Activated T-helper 17 cell treated with anti-CD3 and anti-CD28 coated beads, Interleukin-2, amount 50 U/mL, for 72 hours (primary cell): Measurements from ENCODE around the gene SMARCC1. TPM values are rescaled to one million over a fixed set of nuclear protein-coding genes. Genes with fewer than 3 reads are reported as not detected.
A peak's percentile ranks its signal among the peaks of the same experiment; 100 is the strongest.
"Not testable (repeated sequence)": the region's sequence is repeated elsewhere in the genome, so short reads cannot be mapped to it uniquely, and the experiment has no call there.

Source experiments
- ATAC-seq: fragments of 150-1000 bp; cut with Tn5 transposase; replicated peaks from 2 replicates; pipeline ENCODE4 v1.10.0; 2021; ENCODE audit warnings: mild to moderate bottlenecking, moderate library complexity
- H3K27ac Mint-ChIP-seq: one replicate; pipeline ENCODE4 v1.8.0; 2022; ENCODE audit warnings: mixed read lengths
- H3K27me3 Mint-ChIP-seq: one replicate; pipeline ENCODE4 v1.8.0; 2022; ENCODE audit warnings: mixed read lengths
- H3K36me3 Mint-ChIP-seq: one replicate; pipeline ENCODE4 v1.8.0; 2022; ENCODE audit warnings: low read depth, mild to moderate bottlenecking, mixed read lengths
- H3K4me1 Mint-ChIP-seq: one replicate; pipeline ENCODE4 v1.8.0; 2022; ENCODE audit warnings: mixed read lengths
- H3K4me3 Mint-ChIP-seq: one replicate; pipeline ENCODE4 v1.8.0; 2022; ENCODE audit warnings: mild to moderate bottlenecking, mixed read lengths
- H3K9me3 Mint-ChIP-seq: one replicate; pipeline ENCODE4 v1.8.0; 2022; ENCODE audit warnings: mixed read lengths
- total RNA-seq, 2 donors: library from RNA; stranded (reverse); gene quantifications; one replicate each; pipeline ENCODE4 v1.2.3, GENCODE V29; 2022

SMARCC1 gene
- total RNA-seq, 2 donors from 2014 or later = 114 to 134 TPM

DNA sequence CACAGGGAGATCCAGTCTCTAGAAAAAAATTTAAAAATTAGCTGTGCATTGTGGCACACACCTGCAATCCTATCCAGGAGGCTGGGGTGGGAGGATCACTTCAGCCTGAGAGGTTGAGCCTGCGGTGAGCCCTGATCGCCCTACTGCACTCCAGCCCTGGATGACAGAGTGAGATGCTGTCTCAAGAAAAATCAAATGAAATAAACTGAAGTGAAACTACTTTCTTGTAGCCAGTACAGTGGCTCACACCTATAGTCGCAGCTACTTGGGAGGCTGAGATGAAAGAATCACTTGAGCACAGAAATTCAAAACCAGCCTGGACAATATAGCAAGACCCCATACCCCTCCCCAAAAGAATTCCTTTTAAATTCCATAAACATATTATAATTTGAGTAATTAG is 35.4 kb downstream of the SMARCC1 start:
- H3K27ac Mint-ChIP-seq = no peak overlapping the region
- no peak overlapping the region for H3K4me3 Mint-ChIP-seq
- H3K27me3 Mint-ChIP-seq = no peaks in the 10 kb centered on the region
- H3K4me1 Mint-ChIP-seq = peaks cover 9% of the 10 kb centered on the region
- H3K36me3 Mint-ChIP-seq = peaks cover 71% of the 10 kb centered on the region
- no peaks in the 10 kb centered on the region for H3K9me3 Mint-ChIP-seq
- ATAC-seq = no peak

DNA sequence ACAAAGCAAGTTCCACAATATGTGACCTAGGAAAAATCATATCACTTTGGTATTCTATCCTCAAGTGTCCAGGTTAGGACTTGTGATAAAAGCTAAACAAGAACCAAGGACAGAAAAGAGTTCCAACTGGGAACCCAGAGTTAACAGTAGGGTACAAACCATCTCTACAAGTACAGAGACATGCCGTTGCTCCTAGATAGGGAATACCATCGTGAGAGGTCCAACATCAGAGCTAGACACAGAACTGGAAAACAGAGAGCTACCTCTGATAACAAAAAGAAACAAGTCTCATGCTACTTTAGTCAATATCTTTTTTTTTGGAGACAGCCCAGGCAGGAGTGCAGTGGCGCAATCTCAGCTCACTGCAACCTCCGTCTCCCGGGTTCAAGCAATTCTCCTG is 37.8 kb downstream of the SMARCC1 start:
- ATAC-seq = no peak
- peaks cover 62% of the 10 kb centered on the region for H3K36me3 Mint-ChIP-seq
- no peak overlapping the region for H3K27ac Mint-ChIP-seq
- peaks cover 8% of the 10 kb centered on the region for H3K4me1 Mint-ChIP-seq
- no peaks in the 10 kb centered on the region for H3K27me3 Mint-ChIP-seq
- no peaks in the 10 kb centered on the region for H3K9me3 Mint-ChIP-seq
- no peak overlapping the region for H3K4me3 Mint-ChIP-seq

DNA sequence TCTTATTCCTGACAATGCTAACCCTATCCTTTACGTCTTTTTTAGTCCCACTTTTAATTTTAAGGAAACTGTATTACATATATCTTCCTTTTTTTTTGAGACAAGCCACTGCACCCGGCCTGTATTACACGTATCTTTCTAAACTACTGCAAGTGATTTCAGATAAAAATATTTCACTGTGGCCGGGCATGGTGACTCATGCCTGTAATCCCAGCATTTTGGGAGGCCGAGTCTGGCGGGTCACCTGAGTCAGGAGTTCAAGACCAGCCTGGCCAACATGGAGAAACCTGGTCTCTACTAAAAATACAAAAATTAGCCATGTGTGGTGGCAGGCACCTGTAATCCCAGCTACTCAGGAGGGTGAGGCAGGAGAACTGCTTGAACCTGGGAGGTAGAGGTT is 38.3 kb downstream of the SMARCC1 start:
- ATAC-seq, H3K9me3 Mint-ChIP-seq, H3K4me1 Mint-ChIP-seq, H3K27ac Mint-ChIP-seq, H3K27me3 Mint-ChIP-seq, H3K4me3 Mint-ChIP-seq: not testable (repeated sequence)
- peaks cover 62% of the 10 kb centered on the region for H3K36me3 Mint-ChIP-seq

DNA sequence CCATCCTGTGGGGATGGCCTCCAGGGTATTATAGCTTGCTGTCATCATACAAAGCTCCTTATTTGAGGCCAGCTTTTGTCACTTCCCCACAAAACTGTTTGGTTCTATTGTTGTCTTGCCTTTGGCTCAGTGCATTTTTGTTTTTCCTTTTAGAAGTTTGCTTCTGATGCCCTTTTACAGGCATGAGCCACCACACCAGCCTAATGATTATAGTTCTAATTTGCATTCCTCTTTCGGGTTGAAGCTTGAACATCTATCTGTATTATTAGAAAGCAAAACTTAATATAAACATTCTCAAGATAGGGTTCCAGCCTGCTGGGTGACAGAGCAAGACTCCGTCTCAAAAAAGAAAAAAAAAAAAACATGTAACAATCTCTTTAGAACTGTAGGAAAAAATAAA is 39.8 kb downstream of the SMARCC1 start:
- Mint-ChIP-seq H3K36me3 (peaks cover 76% of the 10 kb centered on the region), H3K4me1 (peaks cover 8% of the 10 kb centered on the region), H3K4me3 (no peak overlapping the region), H3K27ac (no peak overlapping the region), H3K9me3 (no peaks in the 10 kb centered on the region), H3K27me3 (no peaks in the 10 kb centered on the region)
- ATAC-seq = no peak

DNA sequence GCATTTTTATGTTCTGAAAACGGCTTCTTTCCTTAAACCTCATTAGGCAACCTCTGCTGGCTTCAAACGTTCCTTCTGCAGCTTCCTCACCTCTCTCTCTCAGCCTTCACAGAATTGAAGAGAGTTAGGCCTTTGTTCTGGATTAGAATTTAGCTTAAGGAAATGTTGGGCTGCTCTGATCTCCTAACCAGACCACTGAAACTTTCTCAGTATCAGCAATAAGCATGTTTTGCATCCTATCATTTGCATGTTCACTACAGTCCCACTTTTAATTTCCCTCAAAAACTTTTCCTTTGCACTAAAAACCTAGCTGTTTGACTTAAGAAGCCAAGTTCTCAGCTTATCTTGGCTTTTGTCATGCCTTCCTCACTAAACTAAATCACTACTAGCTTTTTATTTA is 49.5 kb downstream of the SMARCC1 start:
- Mint-ChIP-seq H3K36me3 (peaks cover 99% of the 10 kb centered on the region), H3K4me1 (peaks cover 12% of the 10 kb centered on the region), H3K9me3 (no peaks in the 10 kb centered on the region), H3K27ac (peak overlapping the region; percentile 3), H3K27me3 (no peaks in the 10 kb centered on the region), H3K4me3 (no peak overlapping the region)
- no peak for ATAC-seq

DNA sequence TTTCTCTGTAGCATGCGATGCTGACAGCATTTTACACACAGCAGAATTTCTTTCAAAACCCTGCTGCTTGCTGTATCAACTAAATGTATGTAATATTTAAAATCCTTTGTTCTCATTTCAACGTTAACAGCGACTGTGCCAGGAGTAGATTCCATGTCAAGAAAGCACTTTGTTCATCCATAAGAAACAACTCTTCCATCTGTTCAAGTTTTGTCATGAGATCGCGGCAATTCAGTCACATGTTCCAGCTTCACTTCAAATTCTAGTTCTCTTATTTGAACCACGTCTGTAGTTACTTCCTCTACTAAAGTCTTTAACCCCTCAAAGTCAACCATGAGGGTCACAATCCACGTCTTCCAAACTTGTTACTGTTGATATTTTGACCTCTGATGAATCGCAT is 50.6 kb downstream of the SMARCC1 start:
- Mint-ChIP-seq H3K36me3 (peaks cover 98% of the 10 kb centered on the region), H3K27me3 (no peaks in the 10 kb centered on the region), H3K4me3 (no peak overlapping the region), H3K4me1 (peaks cover 12% of the 10 kb centered on the region), H3K27ac (no peak overlapping the region), H3K9me3 (no peaks in the 10 kb centered on the region)
- no peak for ATAC-seq

DNA sequence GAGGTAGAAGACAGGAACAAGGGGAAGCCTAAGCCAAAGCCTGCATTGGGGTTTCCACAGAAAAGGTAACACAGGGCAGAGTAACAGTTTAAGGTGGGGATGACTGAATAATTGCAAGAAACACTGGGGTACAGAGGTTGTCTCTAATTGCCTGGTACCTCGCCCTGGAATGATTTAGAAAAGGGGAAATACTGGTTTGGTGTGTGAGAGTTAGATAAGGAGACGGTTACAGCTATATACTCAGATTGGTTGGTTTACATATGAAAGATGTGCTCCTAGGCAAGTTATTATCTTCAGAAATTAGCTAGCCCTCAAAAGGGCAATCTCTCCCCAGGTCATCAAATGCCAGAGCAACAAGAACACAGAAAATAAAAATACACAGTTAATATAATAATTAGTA is 58.8 kb downstream of the SMARCC1 start:
- Mint-ChIP-seq H3K4me3 (no peak overlapping the region), H3K27me3 (no peaks in the 10 kb centered on the region), H3K4me1 (peaks cover 6% of the 10 kb centered on the region), H3K36me3 (peaks cover 84% of the 10 kb centered on the region), H3K9me3 (no peaks in the 10 kb centered on the region), H3K27ac (no peak overlapping the region)
- no peak for ATAC-seq

DNA sequence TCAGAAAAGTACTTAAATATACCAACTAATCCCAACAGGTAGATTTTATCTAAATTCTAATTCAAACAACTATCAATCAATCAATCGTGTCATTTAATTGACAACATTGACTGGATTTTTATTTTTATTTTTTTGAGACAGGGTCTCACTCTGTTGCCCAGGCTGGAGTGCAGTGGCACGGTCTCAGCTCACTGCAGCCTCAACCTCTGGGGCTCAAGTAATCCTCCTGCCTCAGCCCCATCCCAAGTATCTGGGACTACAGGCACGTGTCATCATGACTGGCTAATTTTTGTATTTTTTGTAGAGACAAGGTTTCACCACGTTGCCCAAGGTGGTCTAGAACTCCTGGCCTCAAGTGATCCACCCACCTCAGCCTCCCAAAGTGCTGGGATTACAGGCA is 64.2 kb downstream of the SMARCC1 start:
- H3K4me1 Mint-ChIP-seq, ATAC-seq: not testable (repeated sequence)

DNA sequence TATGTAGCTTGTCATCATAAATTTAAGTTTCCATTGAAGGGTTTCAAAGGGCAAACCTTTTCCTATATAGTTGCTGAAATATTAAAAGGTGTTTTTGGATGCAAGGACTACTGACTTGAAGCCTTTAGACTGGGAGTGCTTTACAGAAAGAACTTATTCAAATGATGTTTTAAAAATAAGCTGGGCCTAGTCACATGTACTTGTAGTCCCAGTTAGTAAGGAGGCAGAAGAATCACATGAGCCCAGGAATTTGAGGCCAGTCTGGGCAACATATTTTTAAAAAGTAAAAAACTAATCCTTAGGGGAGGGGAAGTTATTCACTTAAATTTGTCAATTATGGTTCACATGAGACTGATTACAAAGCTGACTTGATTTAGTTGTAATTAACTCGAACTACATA is 65.0 kb downstream of the SMARCC1 start:
- Mint-ChIP-seq H3K27ac (peak overlapping the region; percentile 67), H3K4me3 (no peak overlapping the region), H3K36me3 (peaks cover 99% of the 10 kb centered on the region), H3K4me1 (peaks cover 6% of the 10 kb centered on the region), H3K9me3 (no peaks in the 10 kb centered on the region), H3K27me3 (no peaks in the 10 kb centered on the region)
- no peak for ATAC-seq

More for the DNA sequence above, 64.2 kb downstream of the SMARCC1 start:
- H3K4me3 Mint-ChIP-seq, H3K27ac Mint-ChIP-seq, H3K9me3 Mint-ChIP-seq, H3K27me3 Mint-ChIP-seq: not testable (repeated sequence)
- H3K36me3 Mint-ChIP-seq = peaks cover 92% of the 10 kb centered on the region

DNA sequence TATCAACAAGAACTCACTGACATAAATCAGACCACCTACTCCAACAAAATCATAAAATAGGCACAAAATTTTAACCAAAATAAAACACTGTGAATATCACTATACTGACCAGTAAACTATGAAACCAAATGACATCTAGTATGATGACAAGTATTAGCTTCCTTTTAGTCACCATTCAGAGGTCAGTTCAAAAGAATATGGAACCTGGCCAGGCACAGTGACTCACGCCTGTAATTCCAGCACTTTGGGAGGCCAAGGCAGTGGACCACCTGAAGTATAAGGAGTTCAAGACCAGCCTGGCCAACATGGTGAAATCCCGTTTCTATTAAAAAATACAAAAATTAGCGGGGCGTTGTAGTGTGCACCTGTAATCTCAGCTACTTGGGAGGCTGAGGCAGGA is 65.8 kb downstream of the SMARCC1 start:
- H3K36me3 Mint-ChIP-seq = peaks cover 99% of the 10 kb centered on the region
- H3K27me3 Mint-ChIP-seq = no peaks in the 10 kb centered on the region
- no peak overlapping the region for H3K4me3 Mint-ChIP-seq
- no peaks in the 10 kb centered on the region for H3K9me3 Mint-ChIP-seq
- ATAC-seq = no peak
- H3K4me1 Mint-ChIP-seq = peaks cover 6% of the 10 kb centered on the region
- peak overlapping the region; percentile 67 for H3K27ac Mint-ChIP-seq

DNA sequence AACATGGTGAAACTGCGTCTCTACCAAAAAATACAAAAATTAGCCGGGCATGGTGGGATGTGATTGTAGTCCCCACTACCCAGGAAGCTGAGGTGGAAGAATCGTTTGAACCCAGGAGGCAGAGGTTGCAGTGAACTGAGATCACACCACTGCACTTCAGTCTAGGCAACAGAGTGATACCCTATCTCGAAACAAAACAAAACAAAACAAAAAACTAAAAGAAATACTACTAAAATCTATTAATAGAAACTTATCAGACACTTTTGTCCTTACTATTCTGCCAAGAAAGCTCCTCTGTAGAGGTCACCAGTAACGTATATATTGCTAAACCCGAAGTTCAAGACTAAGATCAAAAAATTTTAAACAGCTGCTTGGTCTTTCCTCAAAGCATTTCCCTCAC is 67.1 kb downstream of the SMARCC1 start:
- Mint-ChIP-seq H3K9me3 (no peaks in the 10 kb centered on the region), H3K27me3 (no peaks in the 10 kb centered on the region), H3K4me1 (peaks cover 6% of the 10 kb centered on the region), H3K4me3 (no peak overlapping the region), H3K27ac (no peak overlapping the region), H3K36me3 (peaks cover 99% of the 10 kb centered on the region)
- no peak for ATAC-seq

DNA sequence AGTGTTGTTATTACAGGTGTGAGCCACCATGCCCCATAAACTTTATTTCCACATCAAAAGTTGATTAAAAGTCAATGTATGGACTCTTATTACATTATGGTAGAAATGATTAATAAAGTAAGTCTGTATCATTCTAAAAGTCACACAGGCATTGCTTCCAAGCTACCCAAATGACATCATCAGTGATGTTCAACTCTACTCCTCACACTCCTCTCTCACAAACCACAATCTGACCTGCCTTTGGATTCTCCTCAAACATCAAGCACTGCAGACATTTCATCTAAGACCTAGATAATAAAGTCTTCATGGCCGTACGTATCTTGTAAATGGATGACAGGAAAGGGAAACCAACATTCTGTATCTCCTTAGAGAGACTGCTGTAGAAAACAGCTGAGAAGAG is 68.0 kb downstream of the SMARCC1 start:
- H3K4me3 Mint-ChIP-seq = no peak overlapping the region
- H3K9me3 Mint-ChIP-seq = no peaks in the 10 kb centered on the region
- H3K36me3 Mint-ChIP-seq = peaks cover 99% of the 10 kb centered on the region
- peaks cover 6% of the 10 kb centered on the region for H3K4me1 Mint-ChIP-seq
- no peak for ATAC-seq
- no peak overlapping the region for H3K27ac Mint-ChIP-seq
- no peaks in the 10 kb centered on the region for H3K27me3 Mint-ChIP-seq

DNA sequence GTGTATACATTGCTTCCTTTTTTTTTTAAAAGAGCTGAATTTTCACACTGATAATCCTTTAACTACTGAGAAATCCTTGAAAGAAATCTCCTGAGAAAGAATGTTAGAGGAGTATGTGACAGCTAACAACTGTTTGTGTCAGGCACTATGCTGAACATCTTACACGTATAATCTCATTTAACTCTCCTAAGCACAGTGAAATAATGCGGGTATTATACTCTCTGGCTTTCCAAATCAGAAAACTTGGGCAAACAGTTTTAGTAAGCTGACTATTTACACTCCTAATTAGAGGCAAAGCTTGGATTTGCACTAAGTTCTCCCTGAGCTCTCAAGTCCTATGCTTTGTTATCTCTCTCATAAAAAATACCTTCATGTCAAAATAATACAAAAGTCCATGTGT is 69.3 kb downstream of the SMARCC1 start:
- Mint-ChIP-seq H3K36me3 (peaks cover 98% of the 10 kb centered on the region), H3K4me1 (peaks cover 6% of the 10 kb centered on the region)

DNA sequence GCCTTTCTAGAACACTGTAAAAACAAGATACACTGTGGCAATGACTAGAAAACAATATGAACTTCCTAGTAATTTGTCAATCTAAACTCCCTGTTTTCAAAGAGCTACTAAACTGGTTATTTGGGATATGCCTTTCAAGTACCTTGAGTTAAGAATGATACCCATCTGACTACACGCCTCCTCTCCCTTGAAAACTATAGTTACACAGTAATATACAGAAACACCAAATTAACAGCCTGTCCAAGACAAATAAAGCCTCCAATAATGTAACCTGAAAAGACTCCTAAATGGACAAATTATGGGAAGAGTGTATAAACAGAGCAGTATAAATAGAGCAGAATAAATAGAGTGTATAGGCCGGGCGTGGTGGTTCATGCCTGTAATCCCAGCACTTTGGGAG is 70.1 kb downstream of the SMARCC1 start:
- Mint-ChIP-seq H3K27me3 (no peaks in the 10 kb centered on the region), H3K36me3 (peaks cover 98% of the 10 kb centered on the region), H3K9me3 (no peaks in the 10 kb centered on the region), H3K4me1 (peaks cover 6% of the 10 kb centered on the region), H3K4me3 (no peak overlapping the region), H3K27ac (no peak overlapping the region)
- ATAC-seq = no peak

More for the DNA sequence above, 69.3 kb downstream of the SMARCC1 start:
- no peaks in the 10 kb centered on the region for H3K9me3 Mint-ChIP-seq
- H3K27me3 Mint-ChIP-seq = no peaks in the 10 kb centered on the region
- H3K4me3 Mint-ChIP-seq = no peak overlapping the region
- no peak overlapping the region for H3K27ac Mint-ChIP-seq
- ATAC-seq = no peak

DNA sequence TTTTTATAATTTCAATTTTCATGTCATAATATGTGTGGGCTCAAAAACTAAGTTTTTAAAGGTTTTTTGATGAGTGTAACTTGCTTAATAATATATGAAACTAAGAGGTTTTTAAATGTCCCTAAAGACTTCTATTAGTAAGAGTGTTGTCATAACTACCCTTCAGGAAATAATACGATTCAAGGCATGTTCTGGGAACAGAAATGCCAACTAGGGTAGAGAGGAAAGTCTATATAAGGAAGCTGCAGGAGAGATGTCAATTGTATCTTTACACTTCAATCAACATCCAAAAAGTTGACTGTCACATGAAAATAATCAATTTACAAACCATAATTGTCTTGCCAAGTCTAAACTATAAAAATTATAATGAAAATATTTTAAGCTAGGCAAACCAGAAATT is 76.3 kb downstream of the SMARCC1 start:
- no peaks in the 10 kb centered on the region for H3K27me3 Mint-ChIP-seq
- H3K4me3 Mint-ChIP-seq = no peak overlapping the region
- peaks cover 99% of the 10 kb centered on the region for H3K36me3 Mint-ChIP-seq
- no peak for ATAC-seq
- H3K4me1 Mint-ChIP-seq = no peaks in the 10 kb centered on the region
- H3K9me3 Mint-ChIP-seq = no peaks in the 10 kb centered on the region
- no peak overlapping the region for H3K27ac Mint-ChIP-seq

DNA sequence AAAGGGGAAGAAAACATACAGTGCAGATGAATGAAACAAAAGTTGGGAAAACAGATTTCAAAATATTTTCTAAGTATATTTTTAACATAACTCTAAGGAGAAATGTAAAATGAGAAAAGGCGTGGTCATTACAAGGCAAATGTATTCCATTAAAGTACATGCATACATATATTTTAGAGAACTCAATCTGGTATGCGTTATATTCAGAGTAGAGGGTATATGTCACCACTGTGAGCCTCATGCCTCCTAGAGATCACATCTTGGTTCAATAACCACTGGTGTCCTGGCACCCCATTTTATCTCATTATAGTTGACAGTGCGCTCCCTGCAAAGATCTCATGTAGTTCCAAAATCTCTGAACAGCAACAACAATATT is 77.5 kb downstream of the SMARCC1 start:
- Mint-ChIP-seq H3K27me3 (no peaks in the 10 kb centered on the region), H3K4me3 (no peak overlapping the region), H3K27ac (no peak overlapping the region), H3K9me3 (no peaks in the 10 kb centered on the region), H3K4me1 (no peaks in the 10 kb centered on the region), H3K36me3 (peaks cover 99% of the 10 kb centered on the region)
- ATAC-seq = no peak
